GM18951 (cell line): ENCODE measurements around the gene ITGAL.
"Not testable (repeated sequence)": the region's sequence is repeated elsewhere in the genome, so short reads cannot be mapped to it uniquely, and the experiment has no call there.

Source experiments
- POLR2A ChIP-seq: IDR thresholded peaks from 4 replicates; pipeline ENCODE4 v1.6.1; 2011; ENCODE audit warnings: mild to moderate bottlenecking; ENCODE audit not compliant: insufficient read length, insufficient read depth; ENCODE audit errors: extremely low read depth
- in situ Hi-C: fragments of 300-500 bp; cut with MboI; formaldehyde crosslinking; loops from one replicate; pipeline ENCODE4 v1.12.0; 2022; ENCODE audit warnings: low sequenced_read_pairs, mixed read lengths, inconsistent platforms; ENCODE audit not compliant: unreplicated experiment

Gene ITGAL

DNA sequence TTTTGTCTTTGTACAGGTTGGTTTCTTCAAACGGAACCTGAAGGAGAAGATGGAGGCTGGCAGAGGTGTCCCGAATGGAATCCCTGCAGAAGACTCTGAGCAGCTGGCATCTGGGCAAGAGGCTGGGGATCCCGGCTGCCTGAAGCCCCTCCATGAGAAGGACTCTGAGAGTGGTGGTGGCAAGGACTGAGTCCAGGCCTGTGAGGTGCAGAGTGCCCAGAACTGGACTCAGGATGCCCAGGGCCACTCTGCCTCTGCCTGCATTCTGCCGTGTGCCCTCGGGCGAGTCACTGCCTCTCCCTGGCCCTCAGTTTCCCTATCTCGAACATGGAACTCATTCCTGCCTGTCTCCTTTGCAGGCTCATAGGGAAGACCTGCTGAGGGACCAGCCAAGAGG, 48.9 kb downstream of the ITGAL start:
- in situ Hi-C loops: no loop called here
- TF ChIP-seq POLR2A: no peak

GRCh38 chr16:30521873-30522641, 49.5 kb downstream of the ITGAL start:
- TF ChIP-seq POLR2A: no peak
- in situ Hi-C loops: no loop called here

DNA sequence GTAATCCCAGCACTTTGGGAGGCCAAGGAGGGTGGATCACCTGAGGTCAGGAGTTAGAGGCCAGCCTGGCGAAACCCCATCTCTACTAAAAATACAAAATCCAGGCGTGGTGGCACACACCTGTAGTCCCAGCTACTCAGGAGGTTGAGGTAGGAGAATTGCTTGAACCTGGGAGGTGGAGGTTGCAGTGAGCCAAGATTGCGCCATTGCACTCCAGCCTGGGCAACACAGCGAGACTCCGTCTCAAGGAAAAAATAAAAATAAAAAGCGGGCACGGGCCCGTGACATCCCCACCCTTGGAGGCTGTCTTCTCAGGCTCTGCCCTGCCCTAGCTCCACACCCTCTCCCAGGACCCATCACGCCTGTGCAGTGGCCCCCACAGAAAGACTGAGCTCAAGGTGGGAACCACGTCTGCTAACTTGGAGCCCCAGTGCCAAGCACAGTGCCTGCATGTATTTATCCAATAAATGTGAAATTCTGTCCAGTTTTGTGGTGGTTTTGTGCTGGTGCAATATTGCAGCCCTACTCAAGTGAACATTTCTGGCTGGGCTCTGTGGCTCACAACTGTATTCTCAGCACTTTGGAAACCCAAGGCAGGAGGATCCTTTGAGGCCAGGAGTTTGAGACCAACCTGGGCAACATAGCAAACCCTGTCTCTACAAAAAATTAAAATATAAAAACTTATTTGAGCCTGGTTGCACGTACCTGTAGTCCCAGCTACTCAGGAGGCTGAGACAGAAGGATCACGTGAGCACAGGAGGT, 50.3 kb downstream of the ITGAL start:
- in situ Hi-C loops: not testable (repeated sequence)

DNA sequence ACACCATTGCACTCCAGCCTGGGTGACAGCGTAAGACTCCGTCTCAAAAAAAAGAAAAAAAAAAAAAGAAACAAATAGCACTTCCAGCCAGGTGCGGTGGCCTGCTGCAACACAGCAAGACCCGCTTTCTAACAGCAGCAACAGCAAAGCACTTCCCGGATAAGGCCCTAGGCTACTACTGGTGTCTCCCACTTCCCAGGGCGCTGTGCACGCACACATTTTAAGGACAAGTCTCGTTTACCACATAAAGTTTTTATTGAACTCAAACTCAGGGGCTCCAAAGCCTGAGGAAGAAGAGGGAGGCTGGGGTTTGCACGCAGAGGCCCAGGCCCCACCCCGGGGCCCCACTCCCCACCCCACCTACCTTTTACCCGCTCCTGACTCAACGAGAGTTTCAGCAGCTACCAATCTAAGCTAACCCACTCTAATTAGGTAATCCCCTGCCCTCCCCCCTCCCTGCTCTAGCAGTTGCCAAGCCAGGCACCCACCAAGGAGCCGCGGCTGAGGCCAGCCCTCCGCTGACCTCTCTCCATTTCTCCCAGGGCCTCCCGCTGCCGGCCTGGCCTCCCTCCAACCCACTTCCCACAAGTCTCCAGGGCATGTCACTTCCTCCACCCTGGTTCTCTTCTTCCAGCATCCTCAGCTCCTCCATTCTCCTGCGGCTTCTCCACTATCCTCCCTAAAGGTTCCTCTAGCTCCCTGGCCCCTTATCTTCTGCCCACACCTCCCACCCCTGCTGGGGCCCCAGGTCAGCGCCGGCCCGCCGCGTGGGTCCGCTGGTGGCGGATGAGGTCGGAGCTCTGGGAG, 51.4 kb downstream of the ITGAL start:
- in situ Hi-C loops: no loop called here
- TF ChIP-seq POLR2A: no peak

DNA sequence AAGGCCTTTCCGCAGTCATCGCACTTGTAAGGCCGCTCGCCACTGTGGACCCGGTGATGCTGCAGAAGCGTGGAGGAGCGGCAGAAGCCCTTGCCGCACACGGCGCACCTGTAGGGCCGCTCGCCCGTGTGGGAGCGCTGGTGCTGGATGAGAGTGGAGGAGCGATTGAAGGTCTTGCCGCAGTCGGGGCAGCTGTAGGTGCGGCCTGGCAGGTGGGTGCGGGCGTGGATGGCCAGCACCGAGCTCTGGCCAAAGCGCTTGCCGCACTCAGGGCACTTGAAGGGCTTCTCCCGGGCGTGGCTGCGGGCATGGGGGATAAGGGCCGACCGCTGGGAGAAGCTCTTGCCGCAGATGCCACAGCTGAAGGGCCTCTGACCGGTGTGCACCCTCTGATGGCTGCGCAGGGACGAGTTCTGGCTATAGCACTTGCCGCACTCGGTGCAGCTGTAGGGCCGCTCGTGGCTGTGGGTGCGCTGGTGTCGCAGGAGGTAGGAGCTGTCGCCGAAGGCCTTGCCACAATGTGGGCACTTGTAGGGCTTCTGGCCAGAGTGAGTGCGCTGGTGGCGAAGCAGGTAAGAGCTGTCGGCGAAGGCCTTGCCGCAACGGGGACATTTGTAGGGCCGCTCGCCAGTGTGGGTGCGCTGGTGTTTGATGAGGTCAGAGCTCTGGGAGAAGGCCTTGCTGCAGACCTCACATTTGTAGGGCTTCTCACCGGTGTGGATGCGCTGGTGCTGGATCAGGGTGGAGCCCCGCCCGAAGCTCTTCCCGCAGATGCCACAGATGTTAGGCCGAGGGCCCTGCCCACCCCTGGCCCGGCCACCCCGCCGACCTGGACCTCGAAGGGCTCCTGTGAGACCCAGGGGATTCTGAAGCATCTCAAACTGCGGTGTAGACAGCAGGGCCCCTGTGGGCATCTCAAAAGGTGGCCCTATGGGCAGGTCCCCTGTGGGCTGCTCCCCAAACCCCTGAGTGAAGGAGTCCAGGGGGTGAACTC, 52.3 kb downstream of the ITGAL start:
- in situ Hi-C loops: no loop called here
- no peak for TF ChIP-seq POLR2A

DNA sequence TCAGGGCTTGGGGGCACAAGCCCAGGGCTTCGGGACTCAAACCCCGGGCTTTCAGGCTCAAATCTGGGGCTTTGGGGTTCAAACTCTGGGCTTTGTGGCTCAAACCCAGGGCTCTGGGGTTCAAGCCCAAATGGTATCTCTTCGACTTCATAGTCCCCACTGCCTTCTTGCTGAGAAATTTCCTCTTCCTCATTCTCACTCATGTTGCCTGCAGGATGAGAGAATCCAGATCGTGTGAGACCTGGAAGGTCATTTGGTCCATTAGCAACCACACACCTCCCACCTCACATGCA, 53.2 kb downstream of the ITGAL start:
- in situ Hi-C loops: no loop called here
- no peak for TF ChIP-seq POLR2A

DNA sequence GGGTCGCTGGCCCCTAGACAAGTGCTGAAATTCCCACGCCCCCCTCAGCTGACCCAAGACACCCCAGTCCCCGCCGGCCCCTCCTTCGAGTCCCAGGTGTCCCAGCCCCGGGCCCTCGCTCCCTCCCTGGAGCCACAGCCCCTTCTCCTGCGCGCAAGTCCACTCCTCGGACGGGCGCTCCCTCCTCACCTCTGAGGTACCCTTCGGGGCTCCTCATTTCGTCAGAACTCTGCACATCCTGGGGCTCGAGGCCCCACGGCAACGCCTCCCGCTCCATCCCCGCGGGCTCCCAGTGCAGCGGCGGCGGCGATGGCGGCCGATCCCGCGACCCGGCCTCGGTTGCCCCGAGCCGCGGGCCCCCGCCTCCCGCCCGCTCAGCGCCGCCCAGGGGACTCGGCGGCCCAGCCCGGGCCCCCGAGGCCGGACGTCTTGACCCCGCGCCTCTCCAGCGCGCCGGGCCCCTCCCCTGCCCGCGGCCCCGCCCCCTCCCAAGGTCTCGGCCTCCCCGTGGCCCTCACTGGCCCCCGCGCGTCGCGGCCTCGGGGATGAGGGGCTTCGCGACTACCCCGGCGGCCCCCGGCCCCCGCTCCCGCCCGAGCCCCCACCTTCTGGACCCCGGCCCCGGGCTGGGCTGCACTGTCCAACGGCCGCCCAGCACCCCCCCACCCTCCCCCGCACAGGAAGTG, 53.7 kb downstream of the ITGAL start, which contains the start of gene ZNF768:
Gene ZNF768 (minus strand): TSS at position 430 of the 686 bp plus-strand sequence. CDS start 153 bp downstream, at position 277.
- in situ Hi-C loops: no loop called here
- peak; percentile 41 for TF ChIP-seq POLR2A

GRCh38 chr16:30526823-30527634, 54.5 kb downstream of the ITGAL start:
- in situ Hi-C loops: no loop called here
- TF ChIP-seq POLR2A: peak; percentile 56

DNA sequence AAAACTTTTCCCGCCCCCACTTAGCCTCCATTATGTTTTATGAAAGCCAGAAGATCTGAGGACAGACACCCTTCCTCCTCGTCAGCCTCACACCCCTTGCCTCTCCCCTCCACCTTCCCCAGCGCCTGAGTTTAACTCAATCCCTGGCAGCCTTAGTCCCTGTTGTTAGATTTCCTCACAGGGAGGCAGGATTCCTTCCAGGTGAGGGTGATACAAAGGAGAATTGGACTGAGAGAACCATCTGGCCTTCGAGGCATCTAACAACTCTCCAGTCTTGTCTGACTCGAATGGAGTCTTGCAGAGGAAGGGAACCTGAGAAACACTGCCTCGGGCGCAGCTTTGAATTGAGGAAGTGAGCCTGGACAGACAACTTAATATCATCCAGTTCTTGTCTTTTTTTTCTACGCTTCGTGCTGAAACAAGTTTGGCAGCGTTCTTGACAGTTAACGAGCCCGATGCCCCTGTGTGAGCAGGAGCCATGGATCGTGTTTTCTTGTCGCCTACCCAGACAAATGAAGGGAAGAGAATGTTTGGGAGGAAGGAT, 55.2 kb downstream of the ITGAL start:
- TF ChIP-seq POLR2A: no peak
- in situ Hi-C loops: no loop called here

GRCh38 chr16:30528799-30529457, 56.4 kb downstream of the ITGAL start:
- no peak for TF ChIP-seq POLR2A
- in situ Hi-C loops: no loop called here
